ENCODE measurements around the gene UGGT1. TPM values are rescaled to one million over a fixed set of nuclear protein-coding genes. Genes with fewer than 3 reads are reported as not detected.

The UGGT1 gene
- total RNA-seq, 1 experiment from 2014 or later = 80.3 TPM

DNA sequence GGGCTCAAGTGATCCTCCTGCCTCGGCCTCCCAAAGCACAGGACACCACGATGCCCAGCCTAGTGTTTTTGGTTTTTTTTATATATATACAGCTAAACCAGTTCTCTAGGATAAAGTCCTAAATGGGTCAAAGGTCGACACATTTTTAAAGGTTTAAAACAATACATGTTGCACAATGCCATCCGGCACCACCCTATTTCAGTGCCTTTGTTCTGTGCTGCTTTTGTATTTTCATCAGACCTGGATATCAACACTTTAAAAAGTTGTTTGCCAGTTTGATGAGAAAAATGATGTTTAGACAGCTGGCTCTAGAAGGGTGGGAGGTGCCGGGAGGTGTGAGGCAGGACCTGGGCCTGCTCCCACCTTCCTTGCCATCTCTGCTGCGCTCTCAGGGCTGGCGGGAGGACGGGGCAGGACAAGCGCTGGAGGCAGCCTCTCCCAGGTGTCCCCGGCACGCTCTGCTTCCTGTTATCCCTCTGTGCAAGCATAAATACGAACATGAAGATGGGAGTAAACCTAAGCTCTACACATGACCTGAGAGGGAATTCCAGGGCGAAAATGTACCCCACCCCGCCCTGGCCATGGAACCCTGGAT, 124.0 kb downstream of the UGGT1 start:
- no peaks in the 10 kb centered on the region for H3K36me3 Mint-ChIP-seq (ENCODE audit: insufficient read depth, unreplicated experiment)

DNA sequence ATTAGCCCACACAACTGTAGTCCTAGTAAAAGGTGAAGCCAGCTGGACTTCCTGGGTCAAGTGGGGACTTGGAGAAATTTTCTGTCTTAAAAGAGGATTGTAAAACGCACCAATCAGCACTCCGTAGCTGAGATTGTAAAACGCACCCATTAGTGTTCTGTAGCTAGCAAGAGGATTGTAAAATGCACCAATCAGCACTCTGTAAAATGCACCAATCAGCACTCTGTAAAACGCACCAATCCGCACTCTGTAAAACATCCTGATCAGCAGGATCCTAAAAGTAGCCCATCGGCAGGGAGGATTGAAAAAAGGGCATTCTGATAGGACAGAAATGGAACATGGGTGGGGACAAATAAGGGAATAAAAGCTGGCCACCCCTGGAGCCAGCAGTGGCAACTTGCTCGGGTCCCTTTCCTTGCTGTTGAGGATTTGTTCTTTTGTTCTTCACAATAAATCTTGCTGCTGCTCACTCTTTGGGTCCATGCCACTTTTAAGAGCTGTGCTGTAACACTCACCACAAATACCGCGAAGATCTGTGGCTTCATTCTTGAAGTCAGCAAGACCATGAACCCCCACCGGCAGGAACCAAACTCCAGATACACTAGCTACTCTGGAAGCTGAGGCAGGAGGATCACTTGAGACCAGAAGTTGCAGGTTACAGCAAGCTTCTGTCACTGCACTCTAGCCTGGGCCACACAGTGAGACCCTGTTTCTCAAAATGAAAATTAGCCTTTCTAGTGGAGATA, 125.1 kb downstream of the UGGT1 start:
- no peaks in the 10 kb centered on the region for H3K4me1 Mint-ChIP-seq (ENCODE audit: insufficient read depth, unreplicated experiment)
- POLR2A ChIA-PET = interaction anchor here (0.6 to 1.1 kb wide), 2 partner anchors 11 to 1215 kb away, joined by 3 read pairs; no protein-coding TSS in a partner anchor
- no peaks in the 10 kb centered on the region for H3K27me3 Mint-ChIP-seq (ENCODE audit: insufficient read depth, unreplicated experiment)
- H3K27ac Mint-ChIP-seq (ENCODE audit: low read depth, unreplicated experiment) = no peak overlapping the region
- no peak overlapping the region for H3K4me3 Mint-ChIP-seq (ENCODE audit: unreplicated experiment)
- no TSS peak for BruUV-seq (replicated peaks)
- no peaks in the 10 kb centered on the region for H3K36me3 Mint-ChIP-seq (ENCODE audit: insufficient read depth, unreplicated experiment)
- no peak for DNase-seq (ENCODE audit: unreplicated experiment)
- TF ChIP-seq, protein P1, sequence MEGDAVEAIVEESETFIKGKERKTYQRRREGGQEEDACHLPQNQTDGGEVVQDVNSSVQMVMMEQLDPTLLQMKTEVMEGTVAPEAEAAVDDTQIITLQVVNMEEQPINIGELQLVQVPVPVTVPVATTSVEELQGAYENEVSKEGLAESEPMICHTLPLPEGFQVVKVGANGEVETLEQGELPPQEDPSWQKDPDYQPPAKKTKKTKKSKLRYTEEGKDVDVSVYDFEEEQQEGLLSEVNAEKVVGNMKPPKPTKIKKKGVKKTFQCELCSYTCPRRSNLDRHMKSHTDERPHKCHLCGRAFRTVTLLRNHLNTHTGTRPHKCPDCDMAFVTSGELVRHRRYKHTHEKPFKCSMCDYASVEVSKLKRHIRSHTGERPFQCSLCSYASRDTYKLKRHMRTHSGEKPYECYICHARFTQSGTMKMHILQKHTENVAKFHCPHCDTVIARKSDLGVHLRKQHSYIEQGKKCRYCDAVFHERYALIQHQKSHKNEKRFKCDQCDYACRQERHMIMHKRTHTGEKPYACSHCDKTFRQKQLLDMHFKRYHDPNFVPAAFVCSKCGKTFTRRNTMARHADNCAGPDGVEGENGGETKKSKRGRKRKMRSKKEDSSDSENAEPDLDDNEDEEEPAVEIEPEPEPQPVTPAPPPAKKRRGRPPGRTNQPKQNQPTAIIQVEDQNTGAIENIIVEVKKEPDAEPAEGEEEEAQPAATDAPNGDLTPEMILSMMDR (IDR thresholded peaks at IDR 0.05; ENCODE audit: unreplicated experiment) = no peak
- intact Hi-C loops (cut with micrococcal nuclease) = no loop called here
- no peaks in the 10 kb centered on the region for H3K9me3 Mint-ChIP-seq (ENCODE audit: unreplicated experiment)
- CTCF ChIA-PET = no interaction called here

More for the DNA sequence above, 124.0 kb downstream of the UGGT1 start:
- BruUV-seq (replicated peaks) = no TSS peak
- no peak for DNase-seq (ENCODE audit: unreplicated experiment)
- TF ChIP-seq, protein P1 (IDR thresholded peaks at IDR 0.05; ENCODE audit: unreplicated experiment) = no peak
- Mint-ChIP-seq H3K9me3 (ENCODE audit: unreplicated experiment) (no peaks in the 10 kb centered on the region), H3K4me1 (ENCODE audit: insufficient read depth, unreplicated experiment) (no peaks in the 10 kb centered on the region), H3K27ac (ENCODE audit: low read depth, unreplicated experiment) (no peak overlapping the region), H3K4me3 (ENCODE audit: unreplicated experiment) (no peak overlapping the region), H3K27me3 (ENCODE audit: insufficient read depth, unreplicated experiment) (no peaks in the 10 kb centered on the region)
- ChIA-PET CTCF (interaction anchor here (0.6 to 0.7 kb wide), 2 partner anchors 14 to 151 kb away, joined by 3 to 4 read pairs; no protein-coding TSS in a partner anchor), POLR2A (interaction anchor here (0.6 kb wide), 1 partner anchor 1216 kb away, joined by 3 read pairs; no protein-coding TSS in a partner anchor)
- intact Hi-C loops (cut with micrococcal nuclease) = no loop called here

DNA sequence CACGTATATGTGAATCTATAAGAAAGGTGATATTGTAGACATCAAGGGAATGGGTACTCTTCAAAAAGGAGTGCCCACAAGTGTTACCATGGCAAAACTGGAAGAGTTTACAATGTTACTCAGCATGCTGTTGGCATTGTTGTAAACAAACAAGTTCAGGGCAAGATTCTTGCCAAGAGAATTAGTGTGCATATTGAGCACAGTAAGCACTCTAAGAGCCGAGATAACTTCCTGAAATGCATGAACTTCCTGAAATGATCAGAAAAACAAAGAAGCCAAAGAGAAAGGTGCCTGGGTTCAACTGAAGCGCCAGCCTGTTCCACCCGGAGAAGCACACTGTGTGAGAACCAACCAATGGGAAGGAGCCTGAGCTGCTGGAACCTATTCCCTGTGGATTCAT, 126.7 kb downstream of the UGGT1 start:
- TF ChIP-seq, protein P1 (IDR thresholded peaks at IDR 0.05; ENCODE audit: unreplicated experiment) = no peak
- H3K27ac Mint-ChIP-seq (ENCODE audit: low read depth, unreplicated experiment) = no peak overlapping the region
- H3K36me3 Mint-ChIP-seq (ENCODE audit: insufficient read depth, unreplicated experiment) = no peaks in the 10 kb centered on the region
- ChIA-PET CTCF (interaction anchor here (0.6 kb wide), 1 partner anchor 1291 kb away, joined by 3 read pairs; no protein-coding TSS in a partner anchor), POLR2A (no interaction called here)
- H3K27me3 Mint-ChIP-seq (ENCODE audit: insufficient read depth, unreplicated experiment) = no peaks in the 10 kb centered on the region
- no TSS peak for BruUV-seq (replicated peaks)
- no peaks in the 10 kb centered on the region for H3K9me3 Mint-ChIP-seq (ENCODE audit: unreplicated experiment)
- intact Hi-C loops (cut with micrococcal nuclease) = no loop called here
- no peak for DNase-seq (ENCODE audit: unreplicated experiment)
- H3K4me3 Mint-ChIP-seq (ENCODE audit: unreplicated experiment) = no peak overlapping the region
- no peaks in the 10 kb centered on the region for H3K4me1 Mint-ChIP-seq (ENCODE audit: insufficient read depth, unreplicated experiment)

DNA sequence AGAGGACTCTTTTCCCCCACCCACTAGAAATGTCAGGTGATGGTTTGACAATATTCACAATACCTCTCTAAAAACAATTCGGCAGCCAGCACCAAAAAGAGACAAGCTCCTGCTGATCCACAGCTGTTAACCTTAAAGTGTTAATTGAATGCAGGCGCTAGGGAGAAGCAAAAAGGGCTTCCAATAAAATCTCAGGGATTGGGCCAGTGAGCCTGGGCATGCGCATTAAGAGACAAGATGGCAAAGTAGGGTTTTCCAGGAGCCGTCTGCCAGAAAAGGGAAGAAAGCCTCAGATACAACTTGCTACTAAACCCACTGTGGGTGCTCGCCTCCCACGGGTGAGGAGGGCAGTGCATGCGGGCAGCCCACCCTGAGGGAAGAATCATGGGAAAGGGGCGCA, 128.9 kb downstream of the UGGT1 start:
- intact Hi-C loops (cut with micrococcal nuclease) = no loop called here
- ChIA-PET CTCF (interaction anchor here (0.6 kb wide), 1 partner anchor 1227 kb away, joined by 4 read pairs; no protein-coding TSS in a partner anchor), POLR2A (interaction anchor here (0.6 kb wide), 1 partner anchor 138 kb away, joined by 3 read pairs; no protein-coding TSS in a partner anchor)
- Mint-ChIP-seq H3K4me1 (ENCODE audit: insufficient read depth, unreplicated experiment) (no peaks in the 10 kb centered on the region), H3K9me3 (ENCODE audit: unreplicated experiment) (no peaks in the 10 kb centered on the region), H3K36me3 (ENCODE audit: insufficient read depth, unreplicated experiment) (no peaks in the 10 kb centered on the region), H3K4me3 (ENCODE audit: unreplicated experiment) (no peak overlapping the region), H3K27me3 (ENCODE audit: insufficient read depth, unreplicated experiment) (no peaks in the 10 kb centered on the region), H3K27ac (ENCODE audit: low read depth, unreplicated experiment) (no peak overlapping the region)
- no TSS peak for BruUV-seq (replicated peaks)
- no peak for DNase-seq (ENCODE audit: unreplicated experiment)
- TF ChIP-seq, protein P1 (IDR thresholded peaks at IDR 0.05; ENCODE audit: unreplicated experiment) = no peak
